ENCODE measurements around the gene APOBEC3C.
"Not testable (repeated sequence)": the region's sequence is repeated elsewhere in the genome, so short reads cannot be mapped to it uniquely, and the experiment has no call there.

Gene APOBEC3C

DNA sequence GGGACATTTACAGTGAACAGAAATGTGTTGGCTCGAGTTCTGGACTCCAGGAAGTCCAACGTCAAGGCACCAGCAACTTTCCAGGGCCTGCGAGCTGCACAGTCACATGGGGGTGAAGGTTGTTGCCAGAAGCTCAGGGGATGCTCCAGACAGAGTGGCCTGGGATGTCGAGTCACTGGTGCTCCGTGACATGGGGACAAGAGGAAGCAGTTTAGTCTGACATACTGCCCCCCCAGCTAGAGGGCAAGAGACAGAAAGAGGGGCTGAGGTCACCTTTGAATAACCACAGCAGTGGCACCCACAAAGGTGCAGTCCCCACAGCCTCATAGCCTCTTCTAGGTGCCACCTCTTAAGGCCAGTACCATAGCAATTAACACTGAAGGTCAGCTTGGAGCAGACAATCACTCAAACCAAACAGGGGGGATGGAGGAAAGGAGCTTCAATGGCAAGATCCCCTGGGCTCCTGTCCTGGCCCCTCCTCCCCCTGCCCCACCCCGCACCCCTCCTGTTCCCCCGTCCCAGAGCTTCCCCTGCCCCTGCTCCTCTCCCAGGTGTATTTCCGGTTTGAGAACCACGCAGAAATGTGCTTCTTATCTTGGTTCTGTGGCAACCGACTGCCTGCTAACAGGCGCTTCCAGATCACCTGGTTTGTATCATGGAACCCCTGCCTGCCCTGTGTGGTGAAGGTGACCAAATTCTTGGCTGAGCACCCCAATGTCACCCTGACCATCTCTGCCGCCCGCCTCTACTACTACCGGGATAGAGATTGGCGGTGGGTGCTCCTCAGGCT, 10.7 kb downstream of the APOBEC3C start:
- no peak for FAIRE-seq

GRCh38 chr22:39026509-39027150, 12.6 kb downstream of the APOBEC3C start:
- FAIRE-seq = no peak

GRCh38 chr22:39027717-39028116, 13.7 kb downstream of the APOBEC3C start:
- FAIRE-seq = no peak

DNA sequence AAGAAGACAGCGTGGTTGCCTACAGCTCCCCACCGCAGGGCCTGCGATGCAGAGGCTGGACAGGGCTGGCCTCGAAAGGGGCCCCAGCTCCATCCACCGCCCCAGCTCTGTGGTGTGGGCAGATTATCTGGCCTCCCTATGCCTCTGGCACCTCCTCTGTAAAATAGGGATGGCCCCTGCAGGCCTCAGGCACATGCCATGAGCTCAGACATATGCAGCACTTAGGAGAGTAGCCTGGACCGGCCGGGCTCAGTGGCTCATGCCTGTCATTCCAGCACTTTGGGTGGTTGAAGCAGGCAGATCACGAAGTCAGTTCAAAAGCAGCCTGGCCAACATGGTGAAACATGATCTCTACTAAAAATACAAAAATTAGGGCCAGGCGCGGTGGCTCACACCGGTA, 14.2 kb downstream of the APOBEC3C start:
- FAIRE-seq = no peak

DNA sequence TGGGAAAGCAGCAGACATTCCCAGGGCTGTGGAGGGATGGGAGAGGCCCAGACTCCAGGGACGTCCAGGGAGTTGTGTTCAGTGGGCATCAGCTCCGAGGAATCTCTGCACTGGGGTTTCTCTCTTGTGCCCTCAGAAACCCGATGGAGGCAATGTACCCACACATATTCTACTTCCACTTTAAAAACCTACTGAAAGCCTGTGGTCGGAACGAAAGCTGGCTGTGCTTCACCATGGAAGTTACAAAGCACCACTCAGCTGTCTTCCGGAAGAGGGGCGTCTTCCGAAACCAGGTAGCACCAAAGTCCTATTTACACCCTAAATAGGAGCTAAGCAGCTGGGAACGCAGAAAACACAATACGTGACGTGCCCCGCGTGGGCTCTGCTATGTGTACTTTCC, 15.2 kb downstream of the APOBEC3C start:
- FAIRE-seq = no peak

DNA sequence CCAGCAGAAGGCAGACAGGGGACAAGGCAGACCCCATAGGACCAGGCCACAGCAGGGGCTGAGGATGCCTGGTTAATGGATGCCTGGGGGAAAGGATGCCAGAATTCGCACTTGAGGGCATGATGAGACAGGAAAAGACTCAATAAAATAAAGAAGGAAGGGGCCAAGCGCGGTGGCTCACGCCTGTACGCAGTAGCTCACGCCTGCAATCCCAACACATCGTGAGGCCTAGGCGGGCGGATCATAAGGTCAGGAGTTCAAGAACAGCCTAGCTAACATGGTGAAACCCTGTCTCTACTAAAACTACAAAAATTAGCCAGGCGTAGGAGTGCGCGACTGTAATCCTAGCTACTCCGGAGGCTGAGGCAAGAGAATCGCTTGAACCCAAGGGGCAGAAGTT, 16.6 kb downstream of the APOBEC3C start:
- no peak for FAIRE-seq

DNA sequence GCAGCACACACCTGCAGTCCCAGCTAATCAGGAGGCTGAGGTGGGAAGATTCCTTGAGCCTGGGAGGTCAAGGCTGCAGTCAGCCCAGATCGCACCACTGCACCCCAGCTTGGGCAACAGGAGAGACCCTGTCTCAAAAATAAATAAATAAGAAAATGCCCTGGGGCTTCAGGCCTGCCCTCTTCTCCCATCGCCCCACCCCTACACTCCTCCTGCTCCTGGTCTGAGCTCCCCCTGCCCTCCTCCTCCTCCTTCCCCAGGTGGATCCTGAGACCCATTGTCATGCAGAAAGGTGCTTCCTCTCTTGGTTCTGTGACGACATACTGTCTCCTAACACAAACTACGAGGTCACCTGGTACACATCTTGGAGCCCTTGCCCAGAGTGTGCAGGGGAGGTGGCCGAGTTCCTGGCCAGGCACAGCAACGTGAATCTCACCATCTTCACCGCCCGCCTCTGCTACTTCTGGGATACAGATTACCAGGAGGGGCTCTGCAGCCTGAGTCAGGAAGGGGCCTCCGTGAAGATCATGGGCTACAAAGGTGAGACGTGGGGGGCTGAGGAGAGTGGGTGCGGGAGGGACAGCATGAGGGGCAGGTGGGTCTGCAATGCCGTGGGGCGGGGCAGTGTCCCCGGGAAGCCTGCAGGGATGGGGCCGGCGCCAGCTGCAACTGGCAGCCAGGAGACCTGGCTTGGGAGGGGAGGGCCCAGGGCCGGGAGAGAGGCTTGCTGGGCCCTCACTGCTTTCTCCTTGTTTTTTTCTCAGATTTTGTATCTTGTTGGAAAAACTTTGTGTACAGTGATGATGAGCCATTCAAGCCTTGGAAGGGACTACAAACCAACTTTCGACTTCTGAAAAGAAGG, 17.6 kb downstream of the APOBEC3C start:
- FAIRE-seq = not testable (repeated sequence)

DNA sequence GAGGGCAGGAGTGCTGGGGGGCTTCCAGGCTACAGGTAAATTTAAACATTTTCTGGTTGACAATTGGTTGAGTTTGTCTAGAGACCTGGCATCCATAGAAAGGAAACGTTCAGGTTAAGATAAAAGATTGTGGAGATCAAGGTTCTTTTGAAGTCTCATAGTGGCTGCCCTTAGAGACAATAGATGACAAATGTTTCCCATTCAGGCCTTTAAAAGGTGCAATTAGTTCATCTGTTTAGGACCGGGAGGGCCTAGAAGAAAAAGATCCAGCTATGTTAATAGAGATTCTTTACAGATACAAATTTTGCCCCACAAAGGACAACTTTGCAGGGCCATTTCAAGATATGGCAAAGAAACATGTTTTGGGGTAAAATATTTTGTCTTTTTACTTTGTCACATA, 23.0 kb downstream of the APOBEC3C start:
- FAIRE-seq = not testable (repeated sequence)

DNA sequence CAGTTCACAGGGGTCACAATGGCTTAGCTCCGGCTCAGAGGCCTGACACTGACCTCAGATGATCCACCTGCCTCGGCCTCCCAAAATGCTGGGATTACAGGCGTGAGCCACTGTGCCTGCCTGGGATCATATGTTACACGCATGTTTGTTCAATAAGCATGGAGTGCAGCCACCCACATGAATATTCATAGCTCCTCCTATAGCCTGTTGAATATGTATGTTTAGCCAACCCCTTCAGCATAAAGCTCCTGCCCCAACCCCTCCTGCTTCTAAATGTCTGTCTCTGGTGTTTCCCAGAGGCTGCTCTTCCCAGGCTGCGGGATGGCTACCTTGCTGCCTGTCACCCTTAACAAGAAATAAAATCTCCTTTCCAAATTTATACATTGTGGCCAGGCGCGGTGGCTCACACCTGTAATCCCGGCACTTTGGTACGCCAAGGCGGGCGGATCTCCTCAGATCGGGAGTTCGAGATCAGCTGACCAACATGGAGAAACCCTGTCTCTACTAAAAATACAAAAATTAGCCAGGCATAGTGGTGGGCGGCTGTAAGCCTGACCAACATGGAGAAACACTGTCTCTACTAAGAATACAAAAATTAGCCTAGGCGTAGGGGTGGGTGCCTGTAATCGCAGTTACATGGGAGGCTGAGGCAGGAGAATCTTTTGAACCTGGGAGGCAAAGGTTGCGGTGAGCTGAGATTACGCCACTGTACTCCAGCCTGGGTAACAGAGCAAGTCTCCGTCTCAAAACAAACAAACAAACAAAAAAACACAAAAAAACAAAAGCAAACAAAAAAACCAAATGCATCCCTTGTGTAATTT, 25.5 kb downstream of the APOBEC3C start:
- no peak for FAIRE-seq

DNA sequence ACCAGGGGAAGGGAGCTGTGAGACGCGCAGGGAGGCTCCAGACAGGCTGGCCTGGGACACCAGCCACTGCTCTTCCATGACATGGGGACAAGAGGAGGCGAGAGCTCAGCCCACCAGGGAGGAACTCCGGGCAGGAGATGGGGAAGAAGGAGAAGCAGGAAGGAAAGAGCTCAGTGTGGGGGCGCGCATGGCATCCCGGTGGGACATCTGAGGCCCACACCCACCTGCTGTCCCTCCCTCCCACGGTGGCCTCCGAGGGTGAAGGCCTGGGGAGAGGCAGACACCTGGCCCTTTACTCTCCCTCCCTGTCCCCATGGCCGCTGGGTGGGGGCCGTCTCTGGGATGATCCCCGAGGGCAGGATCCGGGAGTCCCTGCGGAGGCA, 26.1 kb downstream of the APOBEC3C start:
- FAIRE-seq = not testable (repeated sequence)

GRCh38 chr22:39040538-39041296, 26.7 kb downstream of the APOBEC3C start, which contains the start of gene APOBEC3F:
TSS of gene APOBEC3F (plus strand) at chr22:39040864. CDS start at chr22:39040961, 97 bp downstream.
- peak; percentile 79 for FAIRE-seq

GRCh38 chr22:39041908-39042307, 27.9 kb downstream of the APOBEC3C start:
- no peak for FAIRE-seq

GRCh38 chr22:39043063-39043462, 29.0 kb downstream of the APOBEC3C start:
- not testable (repeated sequence) for FAIRE-seq

GRCh38 chr22:39045136-39045535, 31.1 kb downstream of the APOBEC3C start:
- FAIRE-seq = not testable (repeated sequence)

GRCh38 chr22:39049486-39049885, 35.4 kb downstream of the APOBEC3C start:
- not testable (repeated sequence) for FAIRE-seq

DNA sequence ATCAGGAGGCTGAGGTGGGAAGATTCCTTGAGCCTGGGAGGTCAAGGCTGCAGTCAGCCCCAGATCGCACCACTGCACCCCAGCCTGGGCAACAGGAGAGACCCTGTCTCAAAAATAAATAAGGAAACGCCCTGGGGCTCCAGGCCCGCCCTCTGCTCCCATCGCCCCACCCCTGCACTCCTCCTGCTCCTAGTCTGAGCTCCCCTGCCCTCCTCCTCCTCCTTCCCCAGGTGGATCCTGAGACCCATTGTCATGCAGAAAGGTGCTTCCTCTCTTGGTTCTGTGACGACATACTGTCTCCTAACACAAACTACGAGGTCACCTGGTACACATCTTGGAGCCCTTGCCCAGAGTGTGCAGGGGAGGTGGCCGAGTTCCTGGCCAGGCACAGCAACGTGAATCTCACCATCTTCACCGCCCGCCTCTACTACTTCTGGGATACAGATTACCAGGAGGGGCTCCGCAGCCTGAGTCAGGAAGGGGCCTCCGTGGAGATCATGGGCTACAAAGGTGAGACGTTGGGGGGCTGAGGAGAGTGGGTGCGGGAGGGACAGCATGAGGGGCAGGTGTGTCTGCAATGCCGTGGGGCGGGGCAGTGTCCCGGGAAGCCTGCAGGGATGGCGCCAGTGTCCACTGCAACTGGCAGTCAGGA, 37.9 kb downstream of the APOBEC3C start:
- not testable (repeated sequence) for FAIRE-seq

DNA sequence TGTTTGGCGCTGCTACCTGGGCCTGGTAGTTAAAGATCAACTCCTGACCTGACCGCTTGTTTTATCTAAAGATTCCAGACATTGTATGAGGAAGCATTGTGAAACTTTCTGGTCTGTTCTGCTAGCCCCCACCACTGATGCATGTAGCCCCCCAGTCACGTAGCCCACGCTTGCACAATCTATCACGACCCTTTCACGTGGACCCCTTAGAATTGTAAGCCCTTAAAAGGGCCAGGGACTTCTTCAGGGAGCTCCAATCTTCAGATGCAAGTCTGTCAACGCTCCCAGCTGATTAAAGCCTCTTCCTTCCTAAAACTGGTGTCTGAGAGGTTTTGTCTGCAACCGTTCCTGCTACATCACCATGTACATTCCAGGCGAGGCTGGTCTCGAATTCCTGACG, 41.6 kb downstream of the APOBEC3C start:
- no peak for FAIRE-seq

GRCh38 chr22:39061290-39061689, 47.2 kb downstream of the APOBEC3C start:
- not testable (repeated sequence) for FAIRE-seq

DNA sequence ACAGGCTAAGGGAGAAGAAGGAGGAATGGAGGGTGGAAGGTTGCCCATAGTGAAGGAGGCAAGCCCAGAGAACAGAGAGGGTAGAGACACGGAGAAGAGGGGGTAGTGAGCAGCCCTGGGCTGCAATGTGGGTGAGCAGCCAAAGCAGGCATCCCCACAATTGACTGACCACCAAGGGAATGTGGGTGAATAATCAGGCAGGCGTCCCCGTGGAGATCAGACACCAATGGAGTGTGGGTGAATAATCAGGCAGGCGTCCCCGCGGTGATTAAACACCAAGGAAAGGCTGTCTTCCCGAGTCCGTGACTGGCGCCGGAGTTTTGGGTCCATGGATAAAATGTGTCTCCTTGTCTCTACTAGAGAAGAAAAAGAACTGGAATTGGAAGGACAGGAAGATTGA, 47.9 kb downstream of the APOBEC3C start:
- FAIRE-seq = not testable (repeated sequence)

- FAIRE-seq = not testable (repeated sequence)
Measured at GRCh38 chr22:39063904-39064303, 49.8 kb downstream of the APOBEC3C start.
